ENCODE measurements around the gene BATF.

DNA sequence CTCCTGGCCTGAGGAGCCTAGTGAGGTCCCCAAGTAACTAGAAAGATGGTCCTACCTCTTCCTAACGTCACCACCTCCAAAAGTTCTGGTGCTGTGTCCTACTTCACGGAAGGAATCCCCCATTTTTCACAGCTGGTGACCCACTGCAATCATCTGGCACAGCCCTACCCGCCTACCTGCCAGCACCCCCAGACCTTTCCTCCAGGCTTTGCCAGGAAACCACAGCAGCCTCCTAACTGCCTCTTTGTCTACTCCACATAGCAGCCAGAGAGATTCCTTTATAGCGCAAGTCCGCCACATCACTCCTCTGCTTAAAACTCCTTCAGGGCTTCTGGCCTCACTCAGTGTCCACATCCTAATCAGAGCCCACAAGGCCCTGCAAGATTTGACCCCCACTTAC, 42.8 kb downstream of the BATF start:
- TF ChIP-seq, protein P1, sequence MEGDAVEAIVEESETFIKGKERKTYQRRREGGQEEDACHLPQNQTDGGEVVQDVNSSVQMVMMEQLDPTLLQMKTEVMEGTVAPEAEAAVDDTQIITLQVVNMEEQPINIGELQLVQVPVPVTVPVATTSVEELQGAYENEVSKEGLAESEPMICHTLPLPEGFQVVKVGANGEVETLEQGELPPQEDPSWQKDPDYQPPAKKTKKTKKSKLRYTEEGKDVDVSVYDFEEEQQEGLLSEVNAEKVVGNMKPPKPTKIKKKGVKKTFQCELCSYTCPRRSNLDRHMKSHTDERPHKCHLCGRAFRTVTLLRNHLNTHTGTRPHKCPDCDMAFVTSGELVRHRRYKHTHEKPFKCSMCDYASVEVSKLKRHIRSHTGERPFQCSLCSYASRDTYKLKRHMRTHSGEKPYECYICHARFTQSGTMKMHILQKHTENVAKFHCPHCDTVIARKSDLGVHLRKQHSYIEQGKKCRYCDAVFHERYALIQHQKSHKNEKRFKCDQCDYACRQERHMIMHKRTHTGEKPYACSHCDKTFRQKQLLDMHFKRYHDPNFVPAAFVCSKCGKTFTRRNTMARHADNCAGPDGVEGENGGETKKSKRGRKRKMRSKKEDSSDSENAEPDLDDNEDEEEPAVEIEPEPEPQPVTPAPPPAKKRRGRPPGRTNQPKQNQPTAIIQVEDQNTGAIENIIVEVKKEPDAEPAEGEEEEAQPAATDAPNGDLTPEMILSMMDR (IDR thresholded peaks at IDR 0.05): no peak
- TF ChIP-seq POLR2A (IDR thresholded peaks at IDR 0.05): no peak

All from transverse colon (tissue), 3 donors.